Neural cell (in vitro differentiated cells): ENCODE results near the gene MRPL11.

Experiments
- EP300 ChIP-seq: fragments of 450-650 bp; conservative IDR thresholded peaks from 2 replicates; pipeline ENCODE4 v1.6.1; 2014; ENCODE audit warnings: antibody characterized with exemption, mild to moderate bottlenecking, moderate library complexity; ENCODE audit not compliant: poor library complexity, severe bottlenecking
- EZH2 ChIP-seq: fragments of 200-600, 300-800 bp; shearing (Covaris generic), sonication (generic); IDR thresholded peaks from 2 replicates; pipeline ENCODE4 v1.6.1; 2014; ENCODE audit warnings: antibody characterized with exemption, low read length, borderline replicate concordance, mild to moderate bottlenecking; ENCODE audit not compliant: insufficient read depth, poor library complexity, severe bottlenecking
- POLR2AphosphoS5 ChIP-seq: IDR thresholded peaks from 2 replicates; pipeline ENCODE4 v1.6.1; 2012
- TF ChIP-seq, protein P1 (sequence below): fragments of 450-650 bp; IDR thresholded peaks from 2 replicates; pipeline ENCODE4 v1.5.1; 2014; ENCODE audit warnings: antibody characterized with exemption, mild to moderate bottlenecking, moderate library complexity; ENCODE audit not compliant: poor library complexity, severe bottlenecking

DNA sequence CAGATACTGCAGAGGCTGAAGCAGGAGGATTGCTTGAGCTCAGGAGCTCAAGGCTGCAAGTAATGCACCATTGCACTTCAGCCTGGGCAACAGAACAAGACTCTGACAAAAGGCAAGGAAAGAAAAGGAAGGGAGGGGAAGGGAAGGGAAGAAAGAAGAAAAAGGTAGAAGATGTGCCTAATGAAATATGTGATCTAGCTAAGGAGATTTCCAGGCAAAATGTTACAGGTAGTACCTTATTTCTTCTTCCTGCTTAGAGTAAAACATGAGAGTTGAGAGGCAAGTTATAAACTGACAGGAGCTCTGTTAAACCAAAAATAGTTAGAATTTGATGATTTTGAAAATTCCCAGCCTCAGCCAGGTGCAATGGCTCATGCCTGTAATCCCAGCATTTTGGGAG lies 23.4 kb upstream of the MRPL11 start:
- TF ChIP-seq EZH2, result no peak
- TF ChIP-seq EP300, result no peak
- TF ChIP-seq, protein P1, sequence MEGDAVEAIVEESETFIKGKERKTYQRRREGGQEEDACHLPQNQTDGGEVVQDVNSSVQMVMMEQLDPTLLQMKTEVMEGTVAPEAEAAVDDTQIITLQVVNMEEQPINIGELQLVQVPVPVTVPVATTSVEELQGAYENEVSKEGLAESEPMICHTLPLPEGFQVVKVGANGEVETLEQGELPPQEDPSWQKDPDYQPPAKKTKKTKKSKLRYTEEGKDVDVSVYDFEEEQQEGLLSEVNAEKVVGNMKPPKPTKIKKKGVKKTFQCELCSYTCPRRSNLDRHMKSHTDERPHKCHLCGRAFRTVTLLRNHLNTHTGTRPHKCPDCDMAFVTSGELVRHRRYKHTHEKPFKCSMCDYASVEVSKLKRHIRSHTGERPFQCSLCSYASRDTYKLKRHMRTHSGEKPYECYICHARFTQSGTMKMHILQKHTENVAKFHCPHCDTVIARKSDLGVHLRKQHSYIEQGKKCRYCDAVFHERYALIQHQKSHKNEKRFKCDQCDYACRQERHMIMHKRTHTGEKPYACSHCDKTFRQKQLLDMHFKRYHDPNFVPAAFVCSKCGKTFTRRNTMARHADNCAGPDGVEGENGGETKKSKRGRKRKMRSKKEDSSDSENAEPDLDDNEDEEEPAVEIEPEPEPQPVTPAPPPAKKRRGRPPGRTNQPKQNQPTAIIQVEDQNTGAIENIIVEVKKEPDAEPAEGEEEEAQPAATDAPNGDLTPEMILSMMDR, result no peak
- no peak for TF ChIP-seq POLR2AphosphoS5
